Measurements from ENCODE around the gene DIPK1B.

The DIPK1B gene

GRCh38 chr9:136686794-136687711 is 25.3 kb upstream of the DIPK1B start, which contains the start of gene AGPAT2:
AGPAT2 (minus strand) TSS chr9:136687457; CDS start chr9:136687357, 100 bp downstream.
- DNase-seq = no peak

GRCh38 chr9:136687721-136688223 is 24.6 kb upstream of the DIPK1B start:
- DNase-seq = no peak

GRCh38 chr9:136688274-136689107 is 23.9 kb upstream of the DIPK1B start:
- DNase-seq = no peak

- no peak for DNase-seq
Measured at GRCh38 chr9:136689108-136689460, 23.3 kb upstream of the DIPK1B start.

- DNase-seq = no peak
Measured at GRCh38 chr9:136690104-136690805, 22.1 kb upstream of the DIPK1B start.

GRCh38 chr9:136690806-136691261 is 21.5 kb upstream of the DIPK1B start:
- DNase-seq = no peak

GRCh38 chr9:136691316-136692184 is 20.8 kb upstream of the DIPK1B start:
- no peak for DNase-seq

GRCh38 chr9:136692185-136693134 is 19.9 kb upstream of the DIPK1B start:
- no peak for DNase-seq

- no peak for DNase-seq
Measured at GRCh38 chr9:136693135-136693489, 19.3 kb upstream of the DIPK1B start.

GRCh38 chr9:136693490-136694162 is 18.7 kb upstream of the DIPK1B start:
- DNase-seq = no peak

- DNase-seq = no peak
Measured at GRCh38 chr9:136694163-136694871, 18.1 kb upstream of the DIPK1B start.

GRCh38 chr9:136694872-136695247 is 17.5 kb upstream of the DIPK1B start:
- no peak for DNase-seq

- DNase-seq = no peak
Measured at GRCh38 chr9:136695435-136695895, 16.9 kb upstream of the DIPK1B start.

- no peak for DNase-seq
Measured at GRCh38 chr9:136695955-136696354, 16.4 kb upstream of the DIPK1B start.

- no peak for DNase-seq
Measured at GRCh38 chr9:136696502-136696901, 15.9 kb upstream of the DIPK1B start.

- no peak for DNase-seq
Measured at GRCh38 chr9:136697146-136697820, 15.1 kb upstream of the DIPK1B start.

GRCh38 chr9:136697821-136698526 is 14.4 kb upstream of the DIPK1B start:
- DNase-seq = no peak

GRCh38 chr9:136698635-136699246 is 13.6 kb upstream of the DIPK1B start:
- no peak for DNase-seq
